GM21367 (cell line): ENCODE measurements around the gene PRAMEF1.
"Not testable (repeated sequence)": the region's sequence is repeated elsewhere in the genome, so short reads cannot be mapped to it uniquely, and the experiment has no call there.

Experiments used
- ATAC-seq: cut with Tn5 transposase; IDR thresholded peaks from one replicate; pipeline ENCODE4 v1.9.1; 2021; ENCODE audit not compliant: unreplicated experiment

Gene PRAMEF1, protein sequence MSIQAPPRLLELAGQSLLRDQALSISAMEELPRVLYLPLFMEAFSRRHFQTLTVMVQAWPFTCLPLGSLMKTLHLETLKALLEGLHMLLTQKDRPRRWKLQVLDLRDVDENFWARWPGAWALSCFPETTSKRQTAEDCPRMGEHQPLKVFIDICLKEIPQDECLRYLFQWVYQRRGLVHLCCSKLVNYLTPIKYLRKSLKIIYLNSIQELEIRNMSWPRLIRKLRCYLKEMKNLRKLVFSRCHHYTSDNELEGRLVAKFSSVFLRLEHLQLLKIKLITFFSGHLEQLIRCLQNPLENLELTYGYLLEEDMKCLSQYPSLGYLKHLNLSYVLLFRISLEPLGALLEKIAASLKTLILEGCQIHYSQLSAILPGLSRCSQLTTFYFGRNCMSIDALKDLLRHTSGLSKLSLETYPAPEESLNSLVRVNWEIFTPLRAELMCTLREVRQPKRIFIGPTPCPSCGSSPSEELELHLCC

GRCh38 chr1:12791097-12791496 lies at the start of gene PRAMEF1:
Gene PRAMEF1, plus strand, starts transcription at chr1:12791397. Its CDS starts 1,831 bp downstream, at chr1:12793228.
- not testable (repeated sequence) for ATAC-seq

GRCh38 chr1:12741946-12742345 lies 49.3 kb upstream of the PRAMEF1 start:
- no peak for ATAC-seq

- no peak for ATAC-seq
These were observed 45.8 kb upstream of the PRAMEF1 start for GRCh38 chr1:12745126-12745991.

GRCh38 chr1:12745992-12746323 lies 45.2 kb upstream of the PRAMEF1 start, which contains the start of gene CFAP107:
Gene CFAP107, plus strand, starts transcription at chr1:12746200. Its CDS starts 231 bp downstream, at chr1:12746431.
- no peak for ATAC-seq

- ATAC-seq, result no peak
These were observed 42.3 kb upstream of the PRAMEF1 start for GRCh38 chr1:12748778-12749355.

DNA sequence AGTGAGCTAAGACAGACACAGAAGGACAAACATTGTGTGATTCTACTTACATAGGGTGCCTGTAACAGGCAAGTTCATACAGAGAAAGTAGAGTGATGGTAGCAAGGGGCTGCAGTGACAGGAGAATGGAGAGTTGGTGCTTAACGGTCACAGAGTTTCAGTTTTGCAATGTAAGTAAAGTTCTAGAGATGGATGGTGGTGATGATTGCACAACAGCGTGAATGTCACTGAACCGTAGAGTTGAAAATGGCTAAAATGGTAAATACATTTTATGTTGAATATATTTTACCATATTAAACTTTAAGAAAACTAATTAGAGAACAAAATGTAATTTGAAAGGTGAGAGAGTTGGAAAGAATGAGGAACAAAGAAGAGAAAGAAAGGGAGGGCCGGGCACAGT lies 36.5 kb upstream of the PRAMEF1 start:
- ATAC-seq, result no peak

GRCh38 chr1:12756273-12756672 lies 34.9 kb upstream of the PRAMEF1 start:
- no peak for ATAC-seq

GRCh38 chr1:12756768-12757413 lies 34.3 kb upstream of the PRAMEF1 start:
- no peak for ATAC-seq

- ATAC-seq, result no peak
These were observed 33.4 kb upstream of the PRAMEF1 start for GRCh38 chr1:12757836-12758235.

DNA sequence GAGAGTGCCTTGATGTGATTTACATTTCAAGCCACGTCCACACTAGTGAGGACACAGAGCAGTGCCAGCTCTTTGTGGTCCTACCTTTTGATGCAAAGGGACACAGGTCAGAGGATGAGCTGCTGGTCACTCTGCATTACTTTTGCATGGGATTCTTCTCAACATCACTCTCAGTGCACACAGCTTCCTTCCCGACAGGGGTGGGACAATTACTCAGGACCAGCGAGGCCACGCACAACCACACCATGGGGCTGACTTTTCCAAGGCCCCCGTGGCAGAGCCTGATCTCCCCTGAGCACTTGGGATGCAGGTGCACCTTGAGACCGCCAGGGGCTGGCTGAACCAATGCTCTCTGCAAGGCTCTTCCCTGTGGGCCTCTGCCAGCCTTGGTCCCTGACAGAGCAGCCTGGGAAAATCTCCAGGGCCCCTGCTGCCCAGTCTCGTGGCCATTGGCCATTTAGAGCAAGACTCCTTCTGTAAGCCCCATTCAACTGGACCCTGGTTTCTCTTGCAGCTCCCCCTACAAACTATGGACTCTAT lies 30.9 kb upstream of the PRAMEF1 start:
- no peak for ATAC-seq

DNA sequence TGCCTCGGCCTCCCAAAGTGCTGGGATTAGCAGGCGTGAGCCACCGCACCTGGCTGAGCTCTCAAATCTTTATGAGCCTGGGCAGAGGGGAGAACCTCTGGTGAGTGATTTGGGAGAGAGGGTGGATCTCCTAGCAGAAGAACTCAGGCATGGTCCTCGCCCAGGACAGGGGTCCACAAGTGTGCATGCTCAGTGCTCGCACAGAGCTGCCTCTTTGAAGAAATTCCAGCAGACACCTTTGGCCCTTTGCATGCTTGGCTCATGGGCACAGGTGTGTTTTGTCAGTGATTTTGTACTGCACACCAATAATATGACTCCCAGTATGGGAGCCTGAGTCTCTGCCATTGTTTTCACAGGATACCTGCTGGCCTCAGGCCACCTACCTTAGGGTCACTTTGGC lies 29.4 kb upstream of the PRAMEF1 start:
- no peak for ATAC-seq

DNA sequence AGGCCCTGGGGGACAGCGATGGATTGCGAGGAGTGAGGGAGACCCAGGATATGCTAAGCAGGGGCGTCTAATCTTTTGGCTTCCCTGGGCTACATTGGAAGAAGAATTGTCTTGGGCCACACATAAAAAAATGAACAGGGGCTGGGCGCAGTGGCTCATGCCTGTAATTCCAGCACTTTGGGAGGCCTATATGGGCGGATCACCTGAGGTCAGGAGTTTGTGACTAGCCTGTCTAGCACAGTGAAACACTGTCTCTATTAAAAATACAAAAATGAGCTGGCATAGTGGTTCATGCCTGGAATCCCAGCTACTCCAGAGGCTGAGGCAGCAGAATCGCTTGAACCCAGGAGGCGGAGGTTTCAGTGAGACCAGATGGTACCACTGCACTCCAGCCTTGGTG lies 28.4 kb upstream of the PRAMEF1 start:
- ATAC-seq, result no peak

DNA sequence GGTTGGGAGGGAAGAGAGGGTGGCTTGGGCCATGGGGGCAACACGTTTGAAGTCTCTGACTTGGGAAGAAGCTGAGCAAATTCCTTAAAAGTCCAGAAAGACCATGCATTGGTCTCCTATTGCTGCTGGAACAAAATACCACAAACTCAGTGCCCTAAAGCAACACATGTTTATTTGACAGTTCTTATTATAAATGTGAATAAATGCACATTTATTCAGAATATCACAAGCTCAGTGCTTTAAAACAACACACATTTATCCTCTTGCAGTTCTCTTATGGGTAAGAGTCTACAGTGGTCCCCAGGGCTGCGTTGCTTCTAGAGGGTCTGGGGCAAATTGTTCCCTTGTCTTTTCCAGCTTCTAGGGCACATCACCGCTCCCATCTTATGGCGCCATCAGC lies 27.7 kb upstream of the PRAMEF1 start:
- no peak for ATAC-seq

GRCh38 chr1:12764016-12764415 lies 27.2 kb upstream of the PRAMEF1 start:
- ATAC-seq, result no peak

GRCh38 chr1:12769031-12769430 lies 22.2 kb upstream of the PRAMEF1 start:
- ATAC-seq, result no peak

- ATAC-seq, result no peak
These were observed 21.2 kb upstream of the PRAMEF1 start for GRCh38 chr1:12769976-12770505.

- no peak for ATAC-seq
These were observed 20.6 kb upstream of the PRAMEF1 start for GRCh38 chr1:12770620-12771019.

DNA sequence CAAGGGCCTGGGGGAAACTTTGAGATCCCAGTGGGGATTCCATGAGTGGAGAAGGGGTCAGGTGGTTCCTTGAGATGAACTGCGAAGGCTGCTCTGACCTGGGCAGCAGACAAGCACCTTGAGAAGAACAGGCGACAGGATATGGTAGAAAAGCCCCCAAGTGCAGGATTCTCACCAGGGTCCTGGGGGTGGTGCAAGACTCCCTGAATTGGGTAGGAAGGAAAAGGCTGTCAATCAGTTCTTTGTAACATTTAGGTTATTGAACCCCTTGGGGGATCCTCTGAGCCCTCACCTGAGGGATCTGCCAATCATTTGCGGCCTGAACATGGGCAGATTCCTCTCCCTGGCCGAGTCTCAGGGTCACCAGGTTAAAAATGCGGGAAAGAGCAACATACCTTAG lies 20.0 kb upstream of the PRAMEF1 start:
- ATAC-seq, result no peak

DNA sequence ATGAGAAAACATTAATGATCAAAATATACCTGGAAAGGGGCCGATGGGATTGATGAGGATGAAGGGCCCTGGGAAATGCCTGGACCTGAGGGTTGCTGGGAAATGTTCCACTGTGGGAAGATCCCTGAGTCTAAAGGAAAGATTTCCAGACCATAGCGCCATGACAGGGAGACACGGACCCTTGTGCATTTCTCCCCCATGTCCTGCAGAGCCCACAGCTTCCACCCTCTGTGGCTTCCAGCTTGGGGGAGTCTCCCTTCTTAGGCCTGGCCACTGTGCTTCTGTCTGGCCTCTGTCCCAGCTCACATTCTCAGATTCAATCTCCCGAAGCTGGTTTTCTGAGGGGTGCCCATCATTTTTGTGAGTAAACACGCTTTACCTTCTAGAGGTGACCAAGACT lies 18.7 kb upstream of the PRAMEF1 start:
- ATAC-seq, result no peak

- ATAC-seq, result no peak
These were observed 17.8 kb upstream of the PRAMEF1 start, which contains the start of gene PRAMEF12 for GRCh38 chr1:12773438-12773837. Gene PRAMEF12, plus strand, starts transcription at chr1:12773738. Its CDS starts 1,130 bp downstream, at chr1:12774868.
